Body of pancreas (tissue), 4 donors: Measurements from ENCODE around the gene YPEL5.

Experiments
- CTCF ChIP-seq, 7 experiments: fragments of 450-650 bp in 4 of 7; fragments of 200-600 bp in 3 of 7; sonication (generic) in 3 of 7; IDR thresholded peaks; one replicate each; pipeline ENCODE4 v1.5.1; 2016 to 2019; ENCODE audit warnings: antibody characterized with exemption in 7 of 7
- POLR2A ChIP-seq, 3 donors: fragments of 450-650 bp; IDR thresholded peaks; one replicate each; pipeline ENCODE4 v1.6.1; 2016; ENCODE audit warnings: antibody characterized with exemption in 3 of 3, mild to moderate bottlenecking in 2 of 3

- TF ChIP-seq CTCF (IDR thresholded peaks at IDR 0.05) (no peak), POLR2A (IDR thresholded peaks at IDR 0.05) (no peak)
Measured at GRCh38 chr2:30192314-30192713, 45.5 kb downstream of the YPEL5 start.
